DND-41 (cell line): ENCODE data around the gene FEM1A.
"Not testable (repeated sequence)": the region's sequence is repeated elsewhere in the genome, so short reads cannot be mapped to it uniquely, and the experiment has no call there.

Experiments
- ATAC-seq: fragments of 200-7000 bp; cut with Tn5 transposase; 3 replicates; pipeline ENCODE4 v1.9.1; 2021; ENCODE audit warnings: low read depth; ENCODE audit not compliant: insufficient read depth
- DNase-seq: peaks from one replicate; pipeline ENCODE4 v3.0.0-alpha.2; 2020
- H2AFZ ChIP-seq: 2 replicates; pipeline ENCODE4 v1.6.0; 2012; ENCODE audit warnings: low read depth, low read length
- H3K27ac ChIP-seq: 2 replicates; pipeline ENCODE4 v1.5.1; 2012; ENCODE audit warnings: low read length, inconsistent platforms
- H3K27me3 ChIP-seq: fragments of 200-600 bp; sonication (generic); 2 replicates; pipeline ENCODE4 v1.6.0; 2012; ENCODE audit warnings: low read length, mild to moderate bottlenecking, inconsistent platforms; ENCODE audit not compliant: insufficient read depth, poor library complexity
- H3K36me3 ChIP-seq: 2 replicates; pipeline ENCODE4 v1.5.1; 2012; ENCODE audit warnings: low read length, inconsistent platforms; ENCODE audit not compliant: insufficient read depth
- H3K4me1 ChIP-seq: 2 replicates; pipeline ENCODE4 v1.5.1; 2012; ENCODE audit warnings: mild to moderate bottlenecking, low read length; ENCODE audit not compliant: insufficient read depth
- H3K4me2 ChIP-seq: 2 replicates; pipeline ENCODE4 v1.6.0; 2012; ENCODE audit warnings: mild to moderate bottlenecking, moderate library complexity, low read length, inconsistent platforms; ENCODE audit not compliant: insufficient read depth
- H3K4me3 ChIP-seq, 2 experiments: fragments of 200-600 bp in 1 of 2; shearing (Covaris generic) in 1 of 2; 2 replicates each; pipeline ENCODE4 v1.5.1; 2012 to 2016; ENCODE audit warnings: inconsistent platforms in 2 of 2, low read length in 2 of 2, mild to moderate bottlenecking in 2 of 2, low read depth in 1 of 2, moderate library complexity in 1 of 2
- H3K79me2 ChIP-seq: 2 replicates; pipeline ENCODE4 v1.6.0; 2012; ENCODE audit warnings: low read length, inconsistent platforms; ENCODE audit not compliant: insufficient read depth
- H3K9ac ChIP-seq: 2 replicates; pipeline ENCODE4 v1.6.0; 2012; ENCODE audit warnings: low read depth, mild to moderate bottlenecking, inconsistent platforms, low read length, moderate library complexity
- H3K9me3 ChIP-seq: 2 replicates; pipeline ENCODE4 v1.5.1; 2012; ENCODE audit warnings: low read length, moderate library complexity, mild to moderate bottlenecking, inconsistent platforms; ENCODE audit not compliant: insufficient read depth, severe bottlenecking
- H4K20me1 ChIP-seq: 2 replicates; pipeline ENCODE4 v1.6.0; 2012; ENCODE audit warnings: low read length; ENCODE audit not compliant: insufficient read depth
- CTCF ChIP-seq: IDR thresholded peaks from 2 replicates; pipeline ENCODE4 v1.5.1; 2012; ENCODE audit warnings: borderline replicate concordance, low read length, moderate library complexity, mild to moderate bottlenecking; ENCODE audit not compliant: poor library complexity, severe bottlenecking; ENCODE audit errors: extremely low read depth
- EZH2 ChIP-seq: IDR thresholded peaks from 3 replicates; pipeline ENCODE4 v1.6.1; 2012; ENCODE audit warnings: borderline replicate concordance, low read depth, mild to moderate bottlenecking, moderate library complexity, low read length, inconsistent platforms; ENCODE audit not compliant: severe bottlenecking

Gene FEM1A

GRCh38 chr19:4839192-4839591 is 47.7 kb downstream of the FEM1A start:
- H3K36me3 ChIP-seq = peaks cover 22% of the 10 kb centered on the region

GRCh38 chr19:4843647-4843965 is 52.1 kb downstream of the FEM1A start:
- no peak overlapping the region for H3K27ac ChIP-seq
- H3K4me2 ChIP-seq = no peak overlapping the region
- H2AFZ ChIP-seq = no peak overlapping the region
- DNase-seq (no peak), ATAC-seq (no peak)
- H3K79me2 ChIP-seq = no peaks in the 10 kb centered on the region
- no peaks in the 10 kb centered on the region for H3K9me3 ChIP-seq
- peaks cover 44% of the 10 kb centered on the region for H3K36me3 ChIP-seq
- no peak overlapping the region for H3K9ac ChIP-seq
- no peaks in the 10 kb centered on the region for H3K4me1 ChIP-seq
- H3K27me3 ChIP-seq = no peaks in the 10 kb centered on the region
- no peak for TF ChIP-seq EZH2
- TF ChIP-seq CTCF = no peak
- no peak overlapping the region for H3K4me3 ChIP-seq
- no peaks in the 10 kb centered on the region; the same call in 1 of the 2 replicates for H4K20me1 ChIP-seq

More at GRCh38 chr19:4839192-4839591, 47.7 kb downstream of the FEM1A start:
- H3K27me3 ChIP-seq = no peaks in the 10 kb centered on the region
- H3K79me2 ChIP-seq = no peaks in the 10 kb centered on the region
- H3K4me2 ChIP-seq = no peak overlapping the region
- H3K27ac ChIP-seq = no peak overlapping the region
- no peaks in the 10 kb centered on the region for H4K20me1 ChIP-seq
- DNase-seq (no peak), ATAC-seq (no peak)
- H3K4me1 ChIP-seq = no peaks in the 10 kb centered on the region
- no peak overlapping the region for H3K9ac ChIP-seq
- TF ChIP-seq CTCF = no peak
- TF ChIP-seq EZH2 = no peak
- H3K4me3 ChIP-seq = no peak overlapping the region
- no peaks in the 10 kb centered on the region for H3K9me3 ChIP-seq
- H2AFZ ChIP-seq = no peak overlapping the region

- DNase-seq (no peak), ATAC-seq (no peak)
- no peaks in the 10 kb centered on the region; the same call in 1 of the 2 replicates for H4K20me1 ChIP-seq
Observed at GRCh38 chr19:4844348-4845179, 53.0 kb downstream of the FEM1A start.

GRCh38 chr19:4845975-4846374 is 54.4 kb downstream of the FEM1A start:
- not testable (repeated sequence) for H3K4me2 ChIP-seq, DNase-seq, H2AFZ ChIP-seq, H3K27me3 ChIP-seq, H4K20me1 ChIP-seq, H3K79me2 ChIP-seq, H3K27ac ChIP-seq, H3K9me3 ChIP-seq, ATAC-seq, H3K9ac ChIP-seq, H3K4me3 ChIP-seq, H3K4me1 ChIP-seq
- H3K36me3 ChIP-seq = peaks cover 37% of the 10 kb centered on the region

More at GRCh38 chr19:4844348-4845179, 53.0 kb downstream of the FEM1A start:
- no peaks in the 10 kb centered on the region for H3K4me1 ChIP-seq
- H3K9me3 ChIP-seq = no peaks in the 10 kb centered on the region
- H3K4me2 ChIP-seq = no peak overlapping the region
- H3K9ac ChIP-seq = no peak overlapping the region
- no peak overlapping the region for H3K27ac ChIP-seq
- H3K79me2 ChIP-seq = no peaks in the 10 kb centered on the region
- no peak overlapping the region for H2AFZ ChIP-seq
- peaks cover 38% of the 10 kb centered on the region for H3K36me3 ChIP-seq
- no peak overlapping the region for H3K4me3 ChIP-seq
- TF ChIP-seq CTCF = no peak
- no peak for TF ChIP-seq EZH2
- H3K27me3 ChIP-seq = no peaks in the 10 kb centered on the region
